SH-SY5Y (cell line): Measurements from ENCODE around the gene EZH1.

Source experiments
- GATA2 ChIP-seq: IDR thresholded peaks from 2 replicates; pipeline ENCODE4 v1.6.1; 2011; ENCODE audit warnings: mild to moderate bottlenecking, low read depth, low read length
- GATA3 ChIP-seq: IDR thresholded peaks from 2 replicates; pipeline ENCODE4 v1.6.1; 2011; ENCODE audit warnings: low read depth, mild to moderate bottlenecking, low read length, moderate library complexity

The EZH1 gene

DNA sequence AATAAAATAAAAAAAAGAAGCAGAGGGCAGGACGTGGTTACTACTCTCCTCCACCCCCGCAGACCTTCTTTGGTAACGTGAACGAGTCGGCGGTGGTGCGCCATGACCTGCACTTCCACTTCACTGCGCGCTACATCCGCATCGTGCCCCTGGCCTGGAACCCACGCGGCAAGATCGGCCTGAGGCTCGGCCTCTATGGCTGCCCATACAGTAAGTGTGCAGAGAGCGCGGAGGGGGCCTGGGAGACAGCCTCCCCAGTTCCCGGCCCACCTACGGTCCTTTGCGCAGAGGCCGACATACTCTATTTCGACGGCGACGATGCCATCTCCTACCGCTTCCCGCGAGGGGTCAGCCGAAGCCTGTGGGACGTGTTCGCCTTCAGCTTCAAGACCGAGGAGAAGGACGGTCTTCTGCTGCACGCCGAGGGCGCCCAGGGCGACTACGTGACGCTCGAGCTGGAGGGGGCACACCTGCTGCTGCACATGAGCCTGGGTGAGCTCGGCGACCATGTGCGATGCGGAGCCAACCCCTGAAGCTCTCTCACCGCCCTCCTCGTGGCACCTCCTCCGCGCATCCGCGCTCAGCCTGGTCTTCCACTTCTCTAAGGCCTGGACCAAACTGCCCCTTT, 59.8 kb downstream of the EZH1 start:
- TF ChIP-seq GATA2, result no peak
- TF ChIP-seq GATA3, result no peak

GRCh38 chr17:42683407-42684034, 61.3 kb downstream of the EZH1 start:
- TF ChIP-seq GATA2, result no peak

GRCh38 chr17:42682722-42683403, 62.0 kb downstream of the EZH1 start:
- TF ChIP-seq GATA3 (no peak), GATA2 (no peak)

GRCh38 chr17:42681976-42682721, 62.7 kb downstream of the EZH1 start, which contains the start of gene CNTNAP1:
Gene CNTNAP1, plus strand, starts transcription at chr17:42682531. Its CDS starts 299 bp downstream, at chr17:42682830.
- TF ChIP-seq GATA2 (no peak), GATA3 (no peak)

GRCh38 chr17:42680331-42680808, 64.5 kb downstream of the EZH1 start:
- TF ChIP-seq GATA2, result no peak
- no peak for TF ChIP-seq GATA3

- TF ChIP-seq GATA3 (no peak), GATA2 (no peak)
These were observed 65.1 kb downstream of the EZH1 start for GRCh38 chr17:42679492-42680330.

DNA sequence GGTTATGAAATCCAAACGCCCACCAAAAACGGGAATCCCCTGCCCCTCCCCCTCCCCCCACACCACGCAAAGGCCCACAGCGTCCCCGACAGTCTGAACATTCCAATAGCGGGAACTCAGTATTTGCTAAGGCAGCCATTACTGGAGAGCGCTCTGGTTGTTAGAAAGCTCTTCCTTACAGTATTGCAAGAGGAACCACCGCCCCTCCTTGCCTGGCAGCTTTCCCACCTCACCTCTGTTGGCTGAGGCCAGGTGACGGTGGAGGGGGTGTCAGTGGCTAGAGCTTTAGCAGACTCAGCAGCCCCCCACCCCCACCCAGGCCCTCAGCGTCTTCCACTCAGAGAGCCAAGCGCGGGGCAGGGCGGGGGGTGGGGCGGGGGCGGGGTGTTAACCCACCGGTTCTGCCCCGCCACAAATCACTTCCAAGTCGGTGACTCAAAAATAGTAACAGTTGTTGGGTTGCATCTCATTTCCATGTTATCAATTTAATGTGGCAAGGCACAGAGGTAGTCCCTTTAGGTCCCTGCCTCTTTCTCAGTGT, 65.8 kb downstream of the EZH1 start:
- TF ChIP-seq GATA2, result no peak

GRCh38 chr17:42677921-42678781, 66.7 kb downstream of the EZH1 start:
- TF ChIP-seq GATA2 (0 out of 2 replicates have a peak, but pooled peaks have one; percentile 32), GATA3 (no peak)

- TF ChIP-seq GATA3 (no peak), GATA2 (no peak)
These were observed 67.6 kb downstream of the EZH1 start for GRCh38 chr17:42677012-42677857.

GRCh38 chr17:42676424-42677011, 68.3 kb downstream of the EZH1 start, which contains the start of gene PLEKHH3:
Gene PLEKHH3, minus strand, starts transcription at chr17:42676994. Its CDS starts 431 bp downstream, at chr17:42676563.
- no peak for TF ChIP-seq GATA2
- TF ChIP-seq GATA3, result no peak

DNA sequence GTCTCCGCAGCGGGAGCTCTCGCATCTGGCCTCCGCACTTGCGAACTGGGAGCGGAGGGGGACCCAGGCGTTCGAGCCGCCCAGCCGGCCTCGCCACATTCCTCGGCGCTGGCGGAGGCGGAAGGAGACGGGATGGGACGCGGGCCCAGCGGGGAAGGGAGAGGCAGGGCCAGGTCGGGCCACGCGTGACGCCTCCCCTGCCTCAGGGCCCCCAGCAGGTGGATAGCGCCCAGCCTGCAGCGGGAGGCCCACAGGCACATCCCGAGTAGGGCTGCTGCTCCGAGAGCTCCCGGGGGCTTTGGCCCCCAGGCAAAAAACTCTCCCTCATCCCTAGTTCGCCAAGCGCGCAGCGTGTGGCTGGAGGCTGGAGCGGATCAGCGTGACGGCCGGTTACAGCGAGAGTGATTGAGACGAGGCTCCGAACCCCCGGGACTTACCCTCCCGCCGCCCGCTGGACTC, 68.8 kb downstream of the EZH1 start:
- no peak for TF ChIP-seq GATA2
- TF ChIP-seq GATA3, result no peak
